A673 (cell line): ENCODE data around the gene MXRA7. TPM values are rescaled to one million over a fixed set of nuclear protein-coding genes. Genes with fewer than 3 reads are reported as not detected.
"Not testable (repeated sequence)": the region's sequence is repeated elsewhere in the genome, so short reads cannot be mapped to it uniquely, and the experiment has no call there.

Source experiments
- BruUV-seq: library from RNA; stranded (reverse); fragments of 400-500 nt; replicated peaks from 2 replicates; lab custom pipeline; 2021; lab: Mats Ljungman, UMichigan
- CTCF ChIA-PET: fragments of 300-600 bp; sonication (Branson Sonifier 250); formaldehyde crosslinking; loops from one replicate; lab custom pipeline; 2022; ENCODE audit warnings: antibody characterized with exemption; lab: Charles Lee
- POLR2A ChIA-PET: fragments of 300-600 bp; sonication (Branson Sonifier 250); formaldehyde crosslinking; loops from one replicate; lab custom pipeline; 2022; ENCODE audit warnings: antibody characterized with exemption; ENCODE audit not compliant: low non-redundant PET; lab: Charles Lee
- DNase-seq: peaks from one replicate; pipeline ENCODE4 v3.0.0-alpha.2; 2015; ENCODE audit warnings: low spot score
- H3K27ac ChIP-seq: fragments of 200-600 bp; sonication (generic); 2 replicates; pipeline ENCODE4 v1.5.1; 2016; ENCODE audit warnings: mixed run types, low read depth, mild to moderate bottlenecking, mixed read lengths, antibody characterized with exemption, low read length; ENCODE audit not compliant: poor library complexity, severe bottlenecking
- H3K27me3 ChIP-seq: fragments of 200-600 bp; sonication (generic); replicated peaks from 2 replicates; pipeline ENCODE4 v1.6.1; 2017; ENCODE audit warnings: mixed run types, low read depth, mild to moderate bottlenecking, mixed read lengths, antibody characterized with exemption, low read length; ENCODE audit not compliant: insufficient read depth, poor library complexity
- H3K36me3 ChIP-seq: fragments of 200-600 bp; sonication (generic); 2 replicates; pipeline ENCODE4 v1.6.1; 2016; ENCODE audit warnings: mixed run types, mild to moderate bottlenecking, mixed read lengths, antibody characterized with exemption, low read length; ENCODE audit not compliant: insufficient read depth, poor library complexity, severe bottlenecking
- H3K4me1 ChIP-seq: fragments of 200-600 bp; sonication (generic); 2 replicates; pipeline ENCODE4 v1.6.1; 2017; ENCODE audit warnings: mixed run types, mild to moderate bottlenecking, mixed read lengths, antibody characterized with exemption, low read length; ENCODE audit not compliant: insufficient read depth, poor library complexity, severe bottlenecking
- H3K4me3 ChIP-seq: fragments of 200-600 bp; sonication (generic); 2 replicates; pipeline ENCODE4 v1.5.1; 2016; ENCODE audit warnings: low read depth, mixed run types, mild to moderate bottlenecking, mixed read lengths, low read length; ENCODE audit not compliant: poor library complexity, severe bottlenecking
- H3K9me3 ChIP-seq: fragments of 200-600 bp; sonication (generic); 2 replicates; pipeline ENCODE4 v1.6.1; 2016; ENCODE audit warnings: mixed run types, low read depth, mild to moderate bottlenecking, mixed read lengths, antibody characterized with exemption, low read length; ENCODE audit not compliant: poor library complexity, severe bottlenecking
- CTCF ChIP-seq: fragments of 300-800, 200-600 bp; sonication (generic); conservative IDR thresholded peaks from 2 replicates; pipeline ENCODE4 v1.5.1; 2017; ENCODE audit warnings: low read depth, mild to moderate bottlenecking, antibody characterized with exemption, low read length, moderate library complexity, mixed read lengths
- EZH2 ChIP-seq: fragments of 200-600 bp; sonication (generic); IDR thresholded peaks from 2 replicates; pipeline ENCODE4 v1.6.1; 2017; ENCODE audit warnings: borderline replicate concordance, low read depth, mild to moderate bottlenecking, mixed read lengths, antibody characterized with exemption, low read length; ENCODE audit not compliant: poor library complexity, severe bottlenecking
- intact Hi-C: fragments of 100-400 bp; cut with micrococcal nuclease; formaldehyde crosslinking; loops from one replicate; pipeline ENCODE4 v1.10.0; 2022; ENCODE audit not compliant: unreplicated experiment
- total RNA-seq: library from RNA; stranded (reverse); gene quantifications from 2 replicates; pipeline ENCODE4 v1.2.3, GENCODE V29; 2021

MXRA7 gene
- total RNA-seq, 1 experiment from 2014 or later = 61.5 TPM

- no TSS peak for BruUV-seq
- no peaks in the 10 kb centered on the region for H3K9me3 ChIP-seq
- peaks cover 10% of the 10 kb centered on the region for H3K4me1 ChIP-seq
- ChIA-PET POLR2A (no interaction called here), CTCF (no interaction called here)
- H3K36me3 ChIP-seq = peaks cover 30% of the 10 kb centered on the region
- no peak overlapping the region for H3K4me3 ChIP-seq
- TF ChIP-seq CTCF (no peak), EZH2 (no peak)
- DNase-seq = no peak
- intact Hi-C loops = no loop called here
- H3K27ac ChIP-seq = no peak overlapping the region
- no peaks in the 10 kb centered on the region for H3K27me3 ChIP-seq
Observed at GRCh38 chr17:76744747-76745146, 34.0 kb upstream of the MXRA7 start.

GRCh38 chr17:76742958-76743357, 32.2 kb upstream of the MXRA7 start:
- intact Hi-C loops = no loop called here
- Histone ChIP-seq H3K27me3 (no peaks in the 10 kb centered on the region), H3K9me3 (no peaks in the 10 kb centered on the region), H3K4me3 (no peak overlapping the region), H3K36me3 (peaks cover 30% of the 10 kb centered on the region), H3K27ac (no peak overlapping the region), H3K4me1 (peaks cover 10% of the 10 kb centered on the region)
- no TSS peak for BruUV-seq
- POLR2A ChIA-PET = no interaction called here
- CTCF ChIA-PET = no interaction called here
- DNase-seq = no peak
- TF ChIP-seq EZH2 = no peak
- no peak for TF ChIP-seq CTCF

- H3K4me3 ChIP-seq = peak overlapping the region; percentile 7
- H3K9me3 ChIP-seq = no peaks in the 10 kb centered on the region
- DNase-seq = no peak
- TF ChIP-seq CTCF (no peak), EZH2 (no peak)
- ChIA-PET CTCF (no interaction called here), POLR2A (interaction anchor here (0.5 kb wide), 1 partner anchor 1335 kb away, joined by 6 read pairs; the partner anchor contains the start of gene GRB2)
- no peaks in the 10 kb centered on the region for H3K27me3 ChIP-seq
- no TSS peak for BruUV-seq
- peaks cover 28% of the 10 kb centered on the region for H3K36me3 ChIP-seq
- H3K4me1 ChIP-seq = peaks cover 10% of the 10 kb centered on the region
- intact Hi-C loops = no loop called here
- peak overlapping the region; percentile 65 for H3K27ac ChIP-seq
Observed at GRCh38 chr17:76740329-76741118, 29.8 kb upstream of the MXRA7 start.

GRCh38 chr17:76739568-76740115, 28.9 kb upstream of the MXRA7 start:
- peaks cover 28% of the 10 kb centered on the region for H3K36me3 ChIP-seq
- POLR2A ChIA-PET = interaction anchor here (0.5 kb wide), 1 partner anchor 1334 kb away, joined by 6 read pairs; the partner anchor contains the start of gene GRB2
- H3K27me3 ChIP-seq, DNase-seq, BruUV-seq, H3K9me3 ChIP-seq: not testable (repeated sequence)
- peak overlapping the region; percentile 77 for H3K4me3 ChIP-seq
- CTCF ChIA-PET = interaction anchor here (0.6 kb wide), 1 partner anchor 66 kb away, joined by 3 read pairs; no protein-coding TSS in a partner anchor
- H3K4me1 ChIP-seq = peaks cover 10% of the 10 kb centered on the region
- intact Hi-C loops = loop anchor here (2.0 kb wide), 1 partner anchor 51 kb away; no protein-coding TSS in a partner anchor
- H3K27ac ChIP-seq = peak overlapping the region; percentile 100
